HCT116 (cell line): ENCODE measurements around the gene NRBP1. TPM values are rescaled to one million over a fixed set of nuclear protein-coding genes. Genes with fewer than 3 reads are reported as not detected.

ENCODE experiments used
- ATAC-seq: fragments of 200-7000 bp; cut with Tn5 transposase; 2 replicates; pipeline ENCODE4 v1.9.1; 2020; ENCODE audit warnings: mild to moderate bottlenecking, moderate library complexity
- BruUV-seq: library from RNA; stranded (reverse); fragments of 400-500 nt; replicated peaks from 2 replicates; lab custom pipeline; 2021; lab: Mats Ljungman, UMichigan
- CTCF ChIA-PET: fragments of 300-600 bp; sonication (Branson Sonifier 250); formaldehyde crosslinking; loops from one replicate; lab custom pipeline; 2021; ENCODE audit warnings: antibody characterized with exemption; lab: Charles Lee
- POLR2A ChIA-PET: fragments of 300-600, 350-600 bp; sonication (Branson Sonifier 250); formaldehyde crosslinking; loops from one replicate; lab custom pipeline; 2021; ENCODE audit warnings: antibody characterized with exemption; lab: Charles Lee
- RAD21 ChIA-PET, 2 experiments: fragments of 300-600 bp; sonication (Branson Sonifier 250); formaldehyde crosslinking; loops; one replicate each; lab custom pipeline; 2023; ENCODE audit warnings: low total read pairs in 2 of 2; ENCODE audit not compliant: uncharacterized antibody in 2 of 2, unreplicated experiment in 2 of 2, low non-redundant PET in 1 of 2; lab: Charles Lee
- DNase-seq: peaks from one replicate; pipeline ENCODE4 v3.0.0-alpha.2; 2010; ENCODE audit warnings: low read depth, low spot score
- H2AFZ ChIP-seq: fragments of 200-600 bp; shearing (Covaris generic), sonication (generic); 2 replicates; pipeline ENCODE4 v1.6.1; 2017; ENCODE audit warnings: low read depth, mixed run types, mixed read lengths, antibody characterized with exemption, low read length; ENCODE audit not compliant: poor library complexity, severe bottlenecking
- H3K27ac ChIP-seq: 2 replicates; pipeline ENCODE4 v1.5.1; 2012; ENCODE audit warnings: low read depth, low read length
- H3K27me3 ChIP-seq: fragments of 200-600 bp; sonication (generic); 2 replicates; pipeline ENCODE4 v1.6.1; 2016; ENCODE audit warnings: mixed run types, low read length, mixed read lengths; ENCODE audit not compliant: insufficient read depth
- H3K36me3 ChIP-seq, 2 experiments: fragments of 200-500 bp in 1 of 2; fragments of 200-600 bp in 1 of 2; sonication (Bioruptor generic) in 1 of 2; sonication (generic) in 1 of 2; 2 replicates each; pipeline versions ENCODE4 v1.5.1 to v1.6.1; 2014 to 2016; ENCODE audit warnings: low read length in 2 of 2, inconsistent platforms in 1 of 2, mixed read lengths in 1 of 2, mixed run types in 1 of 2; ENCODE audit not compliant: insufficient read depth in 2 of 2, control insufficient read depth in 1 of 2
- H3K4me1 ChIP-seq, 2 experiments: fragments of 200-600 bp in 1 of 2; sonication (generic) in 1 of 2; 2 replicates each; pipeline versions ENCODE4 v1.5.1 to v1.6.1; 2012 to 2017; ENCODE audit warnings: low read length in 2 of 2, inconsistent platforms in 1 of 2, mild to moderate bottlenecking in 1 of 2, mixed read lengths in 1 of 2, mixed run types in 1 of 2, moderate library complexity in 1 of 2; ENCODE audit not compliant: insufficient read depth in 2 of 2, control insufficient read depth in 1 of 2
- H3K4me2 ChIP-seq: fragments of 200-600 bp; sonication (generic); 2 replicates; pipeline ENCODE4 v1.6.1; 2017; ENCODE audit warnings: mixed run types, low read length, mixed read lengths
- H3K4me3 ChIP-seq, 2 experiments: fragments of 200-600 bp in 1 of 2; sonication (generic) in 1 of 2; replicated peaks in 1 of 2; 2 replicates each; pipeline ENCODE4 v1.5.1; 2011 to 2016; ENCODE audit warnings: low read length in 2 of 2, control low read depth in 1 of 2, low read depth in 1 of 2, mild to moderate bottlenecking in 1 of 2, mixed read lengths in 1 of 2, mixed run types in 1 of 2
- H3K79me2 ChIP-seq: fragments of 200-600 bp; sonication (generic); 2 replicates; pipeline ENCODE4 v1.6.1; 2017; ENCODE audit warnings: mild to moderate bottlenecking, mixed run types, low read length, moderate library complexity, mixed read lengths; ENCODE audit not compliant: insufficient read depth
- H3K9ac ChIP-seq: fragments of 200-600 bp; sonication (generic); 2 replicates; pipeline ENCODE4 v1.6.1; 2016; ENCODE audit warnings: low read length, mixed read lengths
- H3K9me2 ChIP-seq: fragments of 200-600 bp; sonication (generic), shearing (Covaris generic); 2 replicates; pipeline ENCODE4 v1.6.1; 2017; ENCODE audit warnings: mixed run types, mild to moderate bottlenecking, moderate library complexity; ENCODE audit not compliant: insufficient read depth
- H3K9me3 ChIP-seq, 2 experiments: fragments of 200-500 bp in 1 of 2; fragments of 200-600 bp in 1 of 2; sonication (Bioruptor generic) in 1 of 2; sonication (generic) in 1 of 2; 2 replicates each; pipeline ENCODE4 v1.6.1; 2014 to 2017; ENCODE audit warnings: low read length in 2 of 2, mixed read lengths in 2 of 2, inconsistent platforms in 1 of 2, low read depth in 1 of 2, mild to moderate bottlenecking in 1 of 2, mixed run types in 1 of 2, moderate library complexity in 1 of 2; ENCODE audit not compliant: control insufficient read depth in 1 of 2, insufficient read depth in 1 of 2
- H4K20me1 ChIP-seq: fragments of 200-600 bp; sonication (generic), shearing (Covaris generic); 2 replicates; pipeline ENCODE4 v1.6.1; 2017; ENCODE audit warnings: mixed run types, mild to moderate bottlenecking, moderate library complexity; ENCODE audit not compliant: insufficient read depth
- CBX3 ChIP-seq: IDR thresholded peaks from 2 replicates; pipeline ENCODE4 v1.6.1; 2012; ENCODE audit warnings: low read depth
- CEBPB ChIP-seq: IDR thresholded peaks from 2 replicates; pipeline ENCODE4 v1.6.1; 2012; ENCODE audit warnings: low read depth
- CTCF ChIP-seq, 3 experiments: fragments of 200-600 bp in 1 of 3; sonication (generic) in 1 of 3; IDR thresholded peaks in 2 of 3; conservative IDR thresholded peaks in 1 of 3; 2 replicates each; pipeline ENCODE4 v1.5.1; 2012 to 2017; ENCODE audit warnings: low read depth in 2 of 3, low read length in 2 of 3, antibody characterized with exemption in 1 of 3, borderline replicate concordance in 1 of 3, control low read depth in 1 of 3, mild to moderate bottlenecking in 1 of 3, mixed read lengths in 1 of 3, mixed run types in 1 of 3, moderate library complexity in 1 of 3; ENCODE audit not compliant: insufficient read depth in 1 of 3
- EGR1 ChIP-seq: IDR thresholded peaks from 2 replicates; pipeline ENCODE4 v1.6.1; 2012; ENCODE audit warnings: low read depth
- ELF1 ChIP-seq: IDR thresholded peaks from 2 replicates; pipeline ENCODE4 v1.6.1; 2012; ENCODE audit warnings: low read depth, borderline replicate concordance
- EZH2phosphoT487 ChIP-seq: fragments of 200-600 bp; IDR thresholded peaks from 2 replicates; pipeline ENCODE4 v1.6.1; 2018; ENCODE audit warnings: antibody characterized with exemption, borderline replicate concordance
- FOSL1 ChIP-seq: IDR thresholded peaks from 2 replicates; pipeline ENCODE4 v1.6.1; 2012; ENCODE audit warnings: low read depth
- JUND ChIP-seq: IDR thresholded peaks from 2 replicates; pipeline ENCODE4 v1.6.1; 2012
- POLR2A ChIP-seq: IDR thresholded peaks from 2 replicates; pipeline ENCODE4 v1.7.0; 2011; ENCODE audit warnings: borderline replicate concordance; ENCODE audit not compliant: insufficient read depth, insufficient read length; ENCODE audit errors: extremely low read depth
- RAD21 ChIP-seq: IDR thresholded peaks from 2 replicates; pipeline ENCODE4 v1.6.1; 2012; ENCODE audit warnings: low read depth, mild to moderate bottlenecking
- SRF ChIP-seq: IDR thresholded peaks from 2 replicates; pipeline ENCODE4 v1.6.1; 2012; ENCODE audit warnings: low read depth
- TCF7L2 ChIP-seq: IDR thresholded peaks from 2 replicates; pipeline ENCODE4 v1.7.0; 2011; ENCODE audit warnings: borderline replicate concordance, inconsistent platforms; ENCODE audit not compliant: insufficient read depth, insufficient read length; ENCODE audit errors: extremely low read depth
- intact Hi-C: fragments of 100-400 bp; cut with micrococcal nuclease; formaldehyde crosslinking; loops from 2 replicates; pipeline ENCODE4 v1.10.0; 2022
- total RNA-seq: library from RNA; stranded (reverse); gene quantifications from one replicate; pipeline ENCODE4 v1.2.1, GENCODE V29; 2021; ENCODE audit not compliant: unreplicated experiment

NRBP1 gene
- total RNA-seq, 1 experiment from 2014 or later, result 79.1 TPM

GRCh38 chr2:27400348-27401135, 27.9 kb upstream of the NRBP1 start:
- ChIA-PET CTCF (no interaction called here), RAD21 (no interaction called here), POLR2A (no interaction called here)
- DNase-seq (no peak), ATAC-seq (no peak)
- Histone ChIP-seq H3K4me3 (no peak overlapping the region), H3K27ac (no peak overlapping the region), H2AFZ (no peak overlapping the region), H4K20me1 (peaks cover 36% of the 10 kb centered on the region; the same call in 1 of the 2 replicates), H3K4me1 (peaks cover 6 to 11% of the 10 kb centered on the region in 2 experiments), H3K36me3 (peaks cover 5% of the 10 kb centered on the region in 2 experiments), H3K79me2 (peaks cover 100% of the 10 kb centered on the region), H3K4me2 (no peak overlapping the region), H3K9me3 (no peaks in the 10 kb centered on the region), H3K9me2 (no peaks in the 10 kb centered on the region), H3K27me3 (no peaks in the 10 kb centered on the region), H3K9ac (no peak overlapping the region)
- no TSS peak for BruUV-seq
- TF ChIP-seq ELF1, result no peak
- intact Hi-C loops, result no loop called here

GRCh38 chr2:27407798-27408491, 20.5 kb upstream of the NRBP1 start:
- Histone ChIP-seq H3K4me3 (peak overlapping the region; percentile 97 to 98), H3K27me3 (no peaks in the 10 kb centered on the region), H3K4me2 (peak overlapping the region; percentile 84), H3K4me1 (peaks cover 0 to 13% of the 10 kb centered on the region in 2 experiments; a peak in 2 of 4 replicates), H3K9ac (peak overlapping the region; percentile 98), H3K9me3 (no peaks in the 10 kb centered on the region), H3K36me3 (peaks cover 5 to 13% of the 10 kb centered on the region in 2 experiments), H3K9me2 (no peaks in the 10 kb centered on the region), H3K27ac (peak overlapping the region; percentile 91; the same call in 1 of the 2 replicates), H3K79me2 (peaks cover 64% of the 10 kb centered on the region), H4K20me1 (peaks cover 13% of the 10 kb centered on the region; the same call in 1 of the 2 replicates), H2AFZ (no peak overlapping the region)
- TF ChIP-seq RAD21 (peak; percentile 79), TCF7L2 (no peak), FOSL1 (no peak), POLR2A (no peak), EGR1 (0 out of 2 replicates have a peak, but pooled peaks have one; percentile 17), JUND (no peak), SRF (no peak), CTCF (IDR thresholded peaks at IDR 0.05 in 2 of 3, conservative IDR thresholded peaks at IDR 0.05 in 1 of 3; ENCODE audit: borderline replicate concordance in 1 of 3, insufficient read depth in 1 of 3, low read depth in 2 of 3, low read length in 2 of 3) (peak; percentile 57 to 90 (median 59)), EZH2phosphoT487 (no peak), CBX3 (no peak), CEBPB (no peak)
- ChIA-PET RAD21 (no interaction called here), CTCF (interaction anchor here (1.6 to 3.1 kb wide), 2 partner anchors 22 to 275 kb away, joined by 6 to 22 read pairs; no protein-coding TSS in a partner anchor), POLR2A (no interaction called here)
- DNase-seq (peak; percentile 60), ATAC-seq (no peak)
- BruUV-seq, result no TSS peak
- intact Hi-C loops, result loop anchor here (1.0 to 5.0 kb wide), 4 partner anchors 21 to 275 kb away; partner anchors contain the start of genes CCDC121, GPN1, NRBP1 and SLC4A1AP
